AG09319 (cell line): Measurements from ENCODE around the gene SLX4IP.

ENCODE experiments used
- DNase-seq: peaks from one replicate; pipeline ENCODE4 v3.0.0-alpha.2; 2010; ENCODE audit warnings: low read depth; ENCODE audit errors: extremely low read depth
- CTCF ChIP-seq: IDR thresholded peaks from 2 replicates; pipeline ENCODE4 v1.5.1; 2011; ENCODE audit warnings: low read depth, mild to moderate bottlenecking, inconsistent platforms, low read length, moderate library complexity

SLX4IP gene

DNA sequence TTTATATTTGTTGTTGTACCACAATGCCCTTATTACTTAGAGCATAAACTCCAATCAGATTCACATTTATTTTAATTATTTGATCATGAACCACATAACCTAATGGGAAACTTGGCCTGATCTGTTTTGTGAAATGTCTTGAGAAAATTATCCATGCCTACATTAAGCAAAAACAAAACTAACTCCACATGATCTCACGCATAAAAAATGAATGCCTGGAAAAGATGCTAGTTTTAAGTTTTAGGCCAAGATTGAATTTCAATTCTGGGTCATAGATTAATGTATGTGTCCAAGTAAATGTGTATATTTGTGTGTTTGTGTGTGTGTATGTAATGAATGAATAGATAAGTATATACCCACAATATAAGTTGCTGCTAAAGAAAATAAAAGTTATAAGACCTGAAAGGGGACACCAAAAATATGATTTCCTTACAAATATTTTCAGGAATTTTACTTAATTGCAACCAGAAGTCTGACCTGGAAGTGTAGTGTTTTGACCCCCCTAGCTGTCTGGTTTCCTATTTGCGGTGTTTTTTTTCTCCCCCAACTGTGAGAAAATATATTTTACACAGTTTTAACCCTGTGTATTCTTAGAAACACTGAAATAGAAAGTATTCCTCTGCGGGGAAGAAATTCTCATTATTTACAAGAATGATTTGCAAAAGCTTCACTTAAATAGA, 141.4 kb downstream of the SLX4IP start:
- no peak for DNase-seq
- no peak for TF ChIP-seq CTCF

DNA sequence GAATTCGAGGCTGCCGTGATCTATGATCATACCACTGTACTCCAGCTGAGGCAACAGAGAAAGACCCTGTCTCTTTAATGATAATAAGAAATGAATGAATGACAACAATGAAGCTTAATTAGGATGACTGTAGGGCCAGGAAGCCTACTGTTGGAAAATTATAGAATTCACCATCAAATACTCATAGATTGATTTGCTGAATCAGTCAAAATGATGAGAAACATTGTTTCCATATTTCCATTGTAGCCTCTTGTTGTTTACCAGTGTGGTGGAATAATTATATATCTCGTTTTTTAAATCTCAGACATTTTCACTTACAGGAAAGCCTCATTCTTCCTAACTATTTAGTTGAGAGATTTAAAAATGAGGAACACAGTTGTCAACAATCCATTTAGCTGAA, 142.5 kb downstream of the SLX4IP start:
- no peak for DNase-seq
- no peak for TF ChIP-seq CTCF

- no peak for TF ChIP-seq CTCF
- DNase-seq, result no peak
Measured at GRCh38 chr20:10578607-10579006, 143.5 kb downstream of the SLX4IP start.

- no peak for TF ChIP-seq CTCF
- no peak for DNase-seq
Measured at GRCh38 chr20:10579942-10580341, 144.8 kb downstream of the SLX4IP start.

DNA sequence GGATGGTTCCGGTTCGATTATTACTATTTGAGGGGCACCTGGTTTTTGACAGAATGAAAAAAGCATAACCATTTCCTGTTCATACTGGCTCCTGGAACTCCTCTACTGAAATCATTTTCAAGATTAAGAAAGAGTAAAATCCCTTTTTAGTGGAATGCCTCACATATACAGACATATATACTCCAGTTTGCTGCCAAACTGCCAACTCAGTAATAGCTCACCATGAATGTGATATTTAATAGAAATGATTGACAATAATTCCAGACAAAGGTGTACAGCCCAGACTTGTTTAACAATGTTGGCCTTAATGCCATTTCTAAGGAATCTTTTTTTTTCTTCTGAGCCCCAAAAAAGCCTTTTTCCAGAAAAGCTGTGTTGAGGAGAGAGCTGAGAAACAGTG, 145.6 kb downstream of the SLX4IP start:
- no peak for DNase-seq
- no peak for TF ChIP-seq CTCF

DNA sequence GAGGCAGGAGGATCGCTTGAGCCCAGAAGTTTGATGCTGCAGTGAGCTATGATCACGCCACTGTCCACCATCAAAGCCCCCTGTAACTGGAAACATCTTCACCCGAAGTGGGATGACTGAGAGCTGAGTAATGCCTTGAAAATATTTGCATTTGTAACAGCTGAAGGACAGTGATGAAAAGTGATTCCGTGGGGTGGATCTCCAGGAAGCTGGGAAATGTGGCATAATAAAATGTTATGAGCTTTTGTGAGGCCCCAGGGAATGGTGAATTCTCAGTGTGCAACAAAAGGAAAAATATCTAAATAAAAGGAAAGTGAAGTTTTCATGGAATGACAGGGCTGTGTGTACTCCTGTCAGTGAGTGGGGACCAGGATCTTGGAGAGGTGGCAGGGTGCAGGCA, 146.7 kb downstream of the SLX4IP start:
- no peak for DNase-seq
- TF ChIP-seq CTCF, result no peak

DNA sequence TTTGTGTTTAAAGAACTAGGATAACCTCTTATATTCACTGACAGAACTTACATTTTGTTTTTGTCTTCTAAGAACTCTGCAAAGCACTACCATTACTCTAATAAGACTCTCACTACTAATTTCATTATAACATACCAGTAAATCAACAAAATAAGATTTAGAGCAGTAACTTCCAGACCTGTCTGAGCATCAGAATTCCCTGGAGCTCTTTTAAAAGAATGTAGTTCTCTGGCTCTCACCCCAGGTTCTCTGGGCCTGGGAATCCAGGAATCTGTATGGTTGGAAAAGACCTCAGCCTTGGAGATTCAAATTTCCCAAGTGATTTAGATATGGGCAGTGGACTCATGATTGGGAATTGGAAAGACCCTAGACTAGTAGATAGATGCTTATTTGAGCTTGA, 149.3 kb downstream of the SLX4IP start:
- no peak for TF ChIP-seq CTCF
- no peak for DNase-seq
